NCI-H2029 (cell line): ENCODE results near the gene RNF41.
"Not testable (repeated sequence)": the region's sequence is repeated elsewhere in the genome, so short reads cannot be mapped to it uniquely, and the experiment has no call there.

ENCODE experiments used
- DNase-seq: peaks from one replicate; lab custom pipeline; 2025; lab: John Stamatoyannopoulos, UW

RNF41 gene

DNA sequence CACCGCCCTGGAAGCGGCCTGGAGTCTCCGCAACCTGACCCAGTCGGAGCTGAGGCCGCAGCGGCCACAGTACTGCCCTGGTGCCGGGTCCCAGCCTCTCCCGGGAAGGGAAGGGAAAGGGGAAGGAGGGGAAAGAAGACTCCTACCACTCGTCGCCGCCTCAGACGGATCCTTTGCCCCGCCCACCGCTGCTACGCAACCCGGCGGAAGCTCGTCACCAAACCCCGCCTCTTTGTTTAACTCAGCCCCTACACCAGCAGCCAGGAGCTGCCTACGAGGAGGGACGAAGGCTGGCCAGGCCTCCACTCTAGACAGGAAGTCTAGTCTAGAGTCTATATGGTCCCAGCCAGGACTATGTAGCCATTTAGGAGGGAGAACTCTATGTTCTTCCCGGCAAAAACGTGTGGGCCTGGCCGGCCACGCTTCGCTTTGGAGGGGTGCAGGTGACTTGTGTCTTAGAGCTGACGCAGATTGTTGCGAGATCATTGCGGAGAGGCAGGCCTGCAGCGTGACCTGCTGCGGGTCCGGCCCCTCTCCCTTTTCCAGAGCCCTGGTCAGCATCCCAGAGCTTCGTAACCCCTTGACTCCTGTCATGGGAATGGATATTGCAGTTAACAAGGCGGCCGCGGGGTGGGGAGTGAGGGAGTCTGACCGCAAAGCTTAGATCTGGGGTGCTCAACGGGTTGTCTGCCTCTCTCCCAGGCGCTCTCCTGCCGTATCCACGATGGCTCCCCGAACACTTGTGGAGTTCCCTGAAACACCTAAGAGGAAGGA, at the start of gene RNF41:
RNF41 (minus strand) TSS at position 166 of the 774 bp plus-strand sequence. CDS start 7,875 bp downstream, outside the sequence.
- DNase-seq: peak; percentile 97

DNA sequence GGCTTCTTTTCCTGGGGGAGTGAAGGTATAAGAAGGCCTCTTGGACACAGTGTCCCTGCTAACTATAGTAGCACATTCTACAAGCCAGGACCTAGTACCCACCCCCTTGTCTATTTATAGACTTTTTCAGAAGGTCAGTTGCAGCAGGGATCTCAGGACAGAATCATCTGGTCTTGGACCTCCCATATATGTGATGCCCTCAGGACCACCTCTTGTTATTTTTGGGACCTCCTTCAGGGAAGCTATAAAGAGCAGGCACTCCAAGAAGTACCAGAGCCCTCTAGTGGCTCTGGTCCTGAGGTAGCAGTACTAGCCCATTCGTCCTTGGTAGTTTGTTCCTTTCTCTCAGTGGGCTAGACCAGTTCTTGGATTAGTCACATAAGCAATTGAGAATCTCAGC, 49.3 kb upstream of the RNF41 start:
- DNase-seq: no peak

DNA sequence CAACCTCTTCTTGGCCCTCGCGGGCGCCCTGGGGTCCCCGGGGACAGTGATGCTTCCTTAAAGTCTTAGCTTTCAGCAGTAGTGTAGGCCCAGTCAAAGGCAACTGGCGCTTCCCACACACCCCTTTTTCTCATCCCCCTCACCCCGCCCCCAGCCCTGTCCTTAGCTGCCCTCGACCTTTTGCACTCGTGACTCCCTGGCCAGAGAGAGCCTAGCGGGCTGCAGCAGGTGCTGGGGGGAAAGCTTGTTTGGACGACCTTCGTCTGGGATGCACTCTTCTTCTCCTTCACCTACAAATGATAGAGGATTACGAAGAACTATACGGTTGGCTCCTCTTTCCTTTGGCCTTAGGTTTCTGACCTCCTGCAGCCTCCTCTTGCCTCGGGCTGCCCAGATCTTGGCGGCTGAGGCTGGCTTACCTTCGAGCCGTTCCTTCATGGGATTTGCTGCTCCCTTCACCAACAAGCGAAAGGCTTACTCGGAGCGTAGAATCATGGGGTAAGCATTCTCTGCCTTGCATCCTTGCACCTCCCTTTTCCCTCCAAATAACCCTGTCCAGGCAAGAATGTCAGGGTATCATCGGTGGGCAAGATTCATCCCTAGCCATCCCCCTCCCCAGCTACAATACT, 45.8 kb upstream of the RNF41 start:
- no peak for DNase-seq

DNA sequence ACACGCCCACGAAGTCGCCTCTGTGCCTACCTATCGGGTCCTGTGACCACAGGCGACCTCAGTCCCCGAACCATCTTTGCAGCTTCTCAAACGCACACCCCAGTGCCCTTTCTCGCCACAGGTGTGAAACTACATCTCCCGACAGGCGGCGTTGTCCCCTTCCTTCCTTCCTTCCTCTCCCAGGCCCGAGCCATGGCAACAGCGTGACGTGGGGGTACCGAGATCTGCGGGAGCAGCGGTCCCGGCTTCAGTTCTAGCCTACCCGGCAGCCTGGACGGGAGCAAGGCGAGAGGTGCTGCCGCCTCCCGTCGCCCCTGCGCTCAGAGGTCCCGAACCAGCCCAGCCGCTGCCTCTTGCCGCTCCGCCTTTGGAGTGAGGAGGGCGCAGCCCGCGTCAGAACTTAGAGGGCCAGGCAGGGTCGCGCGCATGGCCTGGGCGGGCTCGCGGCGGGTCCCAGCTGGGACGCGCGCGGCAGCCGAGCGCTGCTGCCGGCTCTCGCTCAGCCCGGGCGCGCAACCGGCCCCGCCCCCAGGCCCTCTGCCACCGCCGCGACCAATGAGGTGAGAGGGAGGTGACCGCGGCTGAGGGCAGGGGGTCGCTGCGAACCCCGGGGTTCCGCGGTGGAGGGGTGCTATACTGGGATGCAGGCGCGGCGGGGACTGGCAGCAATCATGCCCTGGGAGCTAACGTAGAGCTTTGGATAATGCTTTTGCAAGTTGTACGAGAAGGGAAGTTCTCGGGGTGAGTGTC, 45.1 kb upstream of the RNF41 start, which contains the start of gene COQ10A:
COQ10A (plus strand) TSS at position 250 of the 750 bp plus-strand sequence; CDS start at position 427, 177 bp downstream.
- DNase-seq: peak; percentile 80

DNA sequence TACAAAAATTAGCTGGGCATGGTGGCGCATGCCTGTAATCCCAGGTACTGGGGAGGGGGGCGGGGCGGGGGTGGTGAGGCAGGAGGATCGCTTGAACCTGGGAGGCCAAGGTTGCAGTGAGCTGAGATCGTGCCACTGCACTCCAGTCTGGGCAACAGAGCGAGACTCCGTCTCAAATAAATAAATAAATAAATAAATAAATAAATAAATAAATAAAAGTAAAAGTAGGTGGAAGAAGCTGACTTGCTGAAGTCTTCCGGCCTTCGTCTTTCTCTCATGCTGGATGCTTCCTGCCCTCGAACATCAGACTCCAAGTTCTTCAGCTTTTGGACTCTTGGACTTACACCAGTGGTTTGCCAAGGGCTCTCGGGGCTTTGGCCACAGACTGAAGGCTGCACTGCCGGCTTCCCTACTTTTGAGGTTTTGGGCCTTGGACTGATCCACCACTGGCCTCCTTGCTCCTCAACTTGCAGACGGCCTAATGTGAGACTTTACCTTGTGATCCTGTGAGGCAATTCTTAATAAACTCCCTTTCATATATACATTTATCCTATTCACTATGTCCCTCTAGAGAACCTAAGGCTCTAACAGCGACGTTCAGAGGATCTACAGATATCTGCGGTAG, 44.5 kb upstream of the RNF41 start:
- DNase-seq: not testable (repeated sequence)

DNA sequence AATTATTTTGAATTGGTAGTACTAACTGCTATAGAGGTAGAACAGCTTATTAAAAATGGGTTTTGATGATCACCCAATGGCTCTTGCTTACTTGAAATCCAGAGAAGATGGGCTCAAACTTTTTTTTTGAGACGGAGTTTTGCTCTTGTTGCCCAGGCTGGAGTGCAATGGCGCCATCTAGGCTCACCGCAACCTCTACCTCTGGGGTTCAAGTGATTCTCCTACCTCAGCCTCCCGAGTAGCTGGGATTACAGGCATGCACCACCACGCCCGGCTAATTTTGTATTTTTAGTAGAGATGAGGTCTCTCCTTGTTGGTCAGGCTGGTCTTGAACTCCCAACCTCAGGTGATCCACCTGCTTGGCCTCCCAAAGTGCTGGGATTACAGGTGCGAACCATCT, 41.2 kb upstream of the RNF41 start:
- not testable (repeated sequence) for DNase-seq

DNA sequence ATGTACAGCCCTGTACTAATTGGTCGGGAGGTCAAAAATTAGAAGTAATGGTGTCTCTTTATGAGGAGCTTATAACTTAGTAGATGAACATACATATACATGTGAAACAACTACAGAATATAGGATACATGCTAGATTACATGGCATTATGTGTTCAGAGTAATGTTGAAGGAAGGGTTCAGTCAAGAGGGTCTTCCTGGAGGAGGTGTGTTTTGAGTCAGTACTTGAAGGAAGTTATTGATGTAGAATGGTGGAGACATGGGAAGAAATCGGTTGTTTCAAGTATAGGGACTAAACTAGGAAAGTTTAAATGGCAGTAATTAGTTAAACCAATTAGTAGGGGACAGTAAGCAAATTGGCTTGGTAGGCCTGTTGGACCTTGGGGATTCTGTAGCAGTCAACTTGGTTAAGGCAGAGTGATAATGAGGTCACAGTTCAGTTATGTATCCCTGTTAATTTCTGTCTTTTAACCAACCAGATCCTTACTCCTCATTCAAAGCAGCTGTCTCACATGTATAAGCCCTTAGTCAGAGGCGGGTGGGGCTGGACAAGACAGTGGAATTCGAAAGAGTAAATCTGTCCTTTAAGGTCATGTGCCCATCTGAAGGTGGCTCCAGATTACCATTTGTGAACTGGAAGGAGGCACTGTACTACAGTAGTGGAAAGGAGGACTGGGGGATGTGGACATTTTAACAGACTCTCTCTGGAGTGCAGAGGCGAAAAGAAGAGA, 39.9 kb upstream of the RNF41 start:
- no peak for DNase-seq

DNA sequence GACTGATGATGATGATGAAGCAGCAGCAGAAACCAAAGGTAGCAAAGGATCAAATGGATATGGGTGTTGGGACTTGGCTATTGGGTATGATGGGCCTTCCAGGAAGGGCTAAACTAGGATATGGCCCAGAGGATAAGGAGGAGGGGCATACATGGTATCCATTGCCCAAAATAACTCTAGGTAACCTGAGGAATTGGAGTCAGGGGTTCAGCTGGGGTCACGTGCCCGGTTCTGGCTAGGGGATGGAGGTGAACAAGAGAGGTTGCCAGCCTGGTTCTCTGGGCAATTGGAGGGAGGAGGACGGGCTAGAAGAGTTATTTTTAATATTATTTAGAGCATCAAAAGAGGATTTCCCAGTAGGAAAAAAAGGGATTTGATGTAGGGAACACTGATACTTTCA, 39.2 kb upstream of the RNF41 start:
- no peak for DNase-seq

DNA sequence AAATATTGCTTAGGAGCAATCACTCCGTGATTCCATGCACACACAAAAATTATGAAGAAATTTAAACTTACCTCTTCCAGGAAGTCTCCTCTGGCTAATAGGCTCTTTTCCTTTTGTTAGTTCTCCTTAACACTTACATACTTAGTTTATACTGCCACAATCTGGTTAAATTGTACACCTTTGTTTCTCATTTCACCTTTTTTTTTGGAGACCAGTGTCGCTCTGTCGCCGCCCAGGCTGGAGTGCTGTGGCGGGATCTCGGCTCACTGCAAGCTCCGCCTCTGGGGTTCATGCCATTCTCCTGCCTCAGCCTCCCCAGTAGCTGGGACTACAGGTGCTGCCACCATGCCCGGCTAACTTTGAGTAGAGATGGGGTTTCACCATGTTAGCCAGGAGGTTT, 38.7 kb upstream of the RNF41 start:
- DNase-seq: no peak

DNA sequence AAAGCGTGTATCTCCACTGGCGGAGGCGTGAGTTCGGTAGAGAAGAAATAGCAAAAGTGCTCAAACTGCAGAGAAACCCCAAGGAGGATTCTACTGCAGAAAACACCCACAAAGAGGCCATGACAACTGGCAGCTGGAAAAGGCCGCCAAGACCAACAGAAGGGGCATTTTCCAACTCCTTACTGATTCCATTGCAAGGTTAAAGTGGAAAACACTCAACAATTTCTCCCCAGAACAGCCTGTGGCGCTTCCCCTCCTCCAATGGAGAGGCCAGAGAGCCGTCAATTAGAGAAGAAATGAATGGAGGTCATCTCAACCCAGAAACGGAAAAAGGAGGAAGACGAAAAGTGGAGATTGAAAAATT, 37.1 kb upstream of the RNF41 start:
- DNase-seq: no peak

DNA sequence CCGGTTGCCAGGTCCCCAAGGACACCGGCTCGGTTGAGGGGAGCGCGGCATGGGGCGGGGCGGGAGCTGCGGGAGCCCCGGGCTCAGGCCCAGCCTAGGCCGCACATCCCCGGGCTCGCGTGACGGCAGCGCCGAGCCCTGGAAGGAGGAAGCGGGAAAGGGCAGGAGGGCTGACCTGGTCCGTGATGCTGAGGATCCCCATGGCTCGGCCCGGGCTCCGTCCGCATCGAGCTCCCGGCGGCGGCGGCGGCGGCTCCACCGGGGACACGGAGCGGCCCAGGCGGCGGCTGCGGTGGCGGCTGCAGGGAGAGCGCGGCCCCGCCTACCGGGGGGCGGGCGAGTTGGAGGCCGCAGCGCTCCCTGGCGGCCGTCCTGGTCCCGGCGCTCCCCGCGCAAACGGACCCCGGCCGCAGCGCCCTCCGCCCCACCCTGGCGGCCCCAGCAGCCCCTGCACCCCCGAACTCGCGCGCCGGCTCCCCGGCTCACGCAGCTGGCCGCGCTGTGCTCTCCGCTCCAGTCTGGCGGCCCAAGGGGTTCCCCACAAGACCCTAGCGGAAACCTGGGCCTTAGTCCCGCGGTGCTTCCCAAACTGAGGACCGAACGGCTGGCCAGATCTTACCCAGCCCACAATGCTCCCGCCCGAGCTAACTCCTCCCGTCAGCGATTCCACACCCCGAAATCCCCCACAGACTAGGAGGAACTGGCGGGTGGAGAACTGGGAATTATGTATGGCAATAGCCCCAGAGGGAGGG, 36.5 kb upstream of the RNF41 start, which contains the start of gene ANKRD52:
ANKRD52 (minus strand) TSS at position 317 of the 752 bp plus-strand sequence; CDS start at position 202, 115 bp downstream.
- peak; percentile 60 for DNase-seq

DNA sequence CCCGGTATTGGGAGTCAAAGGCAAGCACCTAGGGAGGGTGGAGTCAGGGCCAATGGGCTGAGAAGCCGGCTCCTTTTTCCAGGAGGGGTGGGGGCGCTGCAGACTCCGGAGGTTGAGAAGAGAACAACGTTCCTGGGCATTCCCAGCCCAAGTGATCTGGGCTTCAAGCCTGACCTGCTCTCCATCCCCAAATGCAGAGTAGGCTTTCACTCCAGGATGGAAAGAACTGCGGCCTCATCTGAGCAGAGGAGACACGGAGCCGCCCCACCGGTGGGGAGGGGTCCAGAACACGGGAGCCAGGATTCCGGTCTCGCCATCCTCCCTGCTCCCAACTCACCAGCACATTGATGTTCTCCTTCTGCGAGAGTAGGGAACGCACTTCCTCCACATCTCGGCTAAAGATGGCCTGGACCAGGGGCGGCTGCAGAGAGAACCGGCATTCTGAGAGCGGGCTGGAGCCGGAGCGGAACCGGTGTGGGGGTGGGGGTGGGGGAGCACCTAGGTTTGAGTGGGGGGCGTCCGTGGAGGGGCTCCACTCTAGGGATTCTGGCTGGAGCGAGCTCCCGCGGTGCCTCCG, 35.9 kb upstream of the RNF41 start:
- DNase-seq: no peak

DNA sequence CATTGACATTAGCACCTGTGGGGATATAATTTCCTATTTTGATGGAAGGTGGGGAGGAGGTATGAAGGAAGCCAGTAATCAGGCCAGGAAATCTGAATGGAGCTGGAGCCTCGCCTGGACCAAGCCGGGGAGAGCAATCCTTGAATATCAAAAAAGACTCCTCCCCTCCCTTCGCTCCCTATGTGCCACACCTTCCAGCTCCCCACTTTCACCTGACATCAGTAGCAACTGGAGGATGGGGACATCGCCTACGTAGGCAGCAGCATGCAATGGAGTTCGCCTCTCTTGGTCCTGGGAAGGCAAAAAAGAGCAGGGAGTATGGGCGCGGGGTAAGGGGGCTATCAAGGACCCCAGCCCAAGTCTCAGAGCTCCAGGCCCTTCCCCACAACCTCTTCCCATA, 35.3 kb upstream of the RNF41 start:
- DNase-seq: no peak

DNA sequence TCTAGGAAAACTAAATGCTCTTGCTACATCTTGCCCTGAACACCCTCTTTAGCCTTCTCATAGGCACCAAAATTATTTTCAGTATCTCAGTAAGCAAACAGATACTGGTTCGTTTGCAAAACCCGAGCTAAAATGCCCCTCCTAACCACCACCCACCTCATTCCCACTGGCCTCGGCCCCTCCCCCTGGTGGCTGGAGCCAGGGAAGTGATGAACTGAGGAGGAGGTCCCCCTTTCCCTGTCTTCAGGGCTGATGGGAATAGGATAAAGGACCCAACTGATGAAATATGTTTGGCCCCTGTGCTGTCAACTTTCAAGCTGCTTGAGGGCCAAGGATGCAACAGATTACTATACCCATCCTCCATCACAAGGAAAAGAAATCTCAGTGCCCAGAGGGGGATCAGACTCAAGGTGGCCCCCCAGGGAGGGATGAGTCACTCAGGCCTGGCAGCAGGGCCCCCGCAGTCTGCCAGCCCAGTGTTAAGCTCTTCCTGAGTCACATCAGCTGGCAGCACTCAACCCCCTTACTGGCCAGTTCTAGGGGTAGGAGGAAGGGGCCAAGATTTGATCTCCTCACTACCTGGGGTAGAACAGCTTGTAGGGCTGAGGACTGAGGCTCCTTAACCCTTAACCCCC, 34.7 kb upstream of the RNF41 start:
- DNase-seq: no peak

DNA sequence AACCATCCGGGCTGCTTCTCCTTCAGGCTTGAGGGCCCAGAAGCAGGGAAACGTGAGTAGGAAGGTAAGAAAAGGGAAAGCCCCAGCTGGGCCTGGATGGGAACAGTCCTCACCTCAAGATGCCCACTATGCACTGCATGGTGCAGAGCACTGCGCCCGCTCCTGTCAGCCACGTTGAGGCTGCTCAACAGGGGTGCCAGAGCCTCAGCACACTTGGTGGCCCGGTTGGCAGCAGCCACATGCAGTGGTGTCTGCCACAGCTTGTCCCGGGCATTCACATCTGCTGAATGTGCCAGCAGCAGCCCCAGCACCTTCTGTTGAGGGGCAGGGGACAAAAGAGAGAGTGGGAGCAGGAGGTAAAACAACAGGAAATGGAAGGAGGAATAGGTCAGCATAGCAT, 33.9 kb upstream of the RNF41 start:
- no peak for DNase-seq

DNA sequence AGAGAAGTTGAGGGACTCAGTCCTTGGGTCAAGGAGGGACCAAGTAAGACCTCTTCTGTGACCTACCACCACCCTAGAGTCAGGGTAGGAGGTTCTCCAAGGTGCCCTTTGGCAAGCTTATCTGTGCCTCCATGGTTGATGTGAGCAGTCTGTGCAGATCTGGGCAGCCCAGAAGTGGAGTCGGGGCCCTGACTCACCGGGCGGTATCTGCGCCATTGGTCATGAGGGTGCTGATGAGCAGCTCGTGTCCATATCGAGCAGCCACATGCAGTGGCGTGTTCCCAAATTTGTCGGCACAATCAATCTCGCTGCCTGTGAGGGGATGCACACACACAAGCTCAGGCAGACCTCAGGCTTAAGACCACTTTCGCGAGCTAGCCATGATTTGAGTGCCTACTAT, 31.4 kb upstream of the RNF41 start:
- DNase-seq: no peak

DNA sequence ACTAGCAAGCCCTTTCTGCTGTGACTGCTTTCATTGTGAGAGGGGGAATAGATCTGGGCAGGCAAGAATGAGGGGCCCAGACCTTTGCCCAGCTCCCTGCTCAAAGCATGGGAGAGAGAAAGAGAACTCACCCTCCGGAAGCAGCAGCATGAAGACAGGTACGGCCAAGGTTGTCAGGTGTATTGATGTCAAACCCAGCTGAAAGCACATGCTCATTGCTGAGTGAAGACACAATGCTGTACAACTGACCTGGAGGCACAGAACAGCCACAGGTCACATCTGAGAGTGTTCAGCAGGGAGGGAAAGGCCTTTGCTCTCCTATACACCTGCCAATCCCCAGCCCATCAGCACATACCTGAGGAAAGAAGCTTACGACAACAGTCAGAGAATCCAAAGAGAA, 30.9 kb upstream of the RNF41 start:
- DNase-seq: no peak

DNA sequence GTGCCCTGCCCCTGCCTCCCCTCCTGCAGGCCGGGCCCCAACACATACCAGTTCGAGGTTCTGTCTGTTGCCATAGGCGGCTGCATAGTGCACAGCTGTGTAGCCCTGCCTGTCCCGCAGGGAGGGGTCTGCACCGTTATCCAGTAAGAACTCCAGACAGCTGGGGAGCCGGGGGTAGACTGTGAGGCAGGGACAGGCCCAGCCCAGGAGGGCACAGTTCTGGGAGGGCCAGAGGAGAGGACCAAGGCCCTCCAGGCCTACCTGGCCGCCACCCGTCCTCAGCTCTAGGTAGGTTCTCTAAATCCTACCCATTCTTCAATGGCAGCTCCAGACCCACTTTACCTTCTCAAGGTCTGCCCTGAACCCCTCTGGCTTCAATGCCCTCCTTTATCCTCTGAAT, 27.0 kb upstream of the RNF41 start:
- no peak for DNase-seq

DNA sequence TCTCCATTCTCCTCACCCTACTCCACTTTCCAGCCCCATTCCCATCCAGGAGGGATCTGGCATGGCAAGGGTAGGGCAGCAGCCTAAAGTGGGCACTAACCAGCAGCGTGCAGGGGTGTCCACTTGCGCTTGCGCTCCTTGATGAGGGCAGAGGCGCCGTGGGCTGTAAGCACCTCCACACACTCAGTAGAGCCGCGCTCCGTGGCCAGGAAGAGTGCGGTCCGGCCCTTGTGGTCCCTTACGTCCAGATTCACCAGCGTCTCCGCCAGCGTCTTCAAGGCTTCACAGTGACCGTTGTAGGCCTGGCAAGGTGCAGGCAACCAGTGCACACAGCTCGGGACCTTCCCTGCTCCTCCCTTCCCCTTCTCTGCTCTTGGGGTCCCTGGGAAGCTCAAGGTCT, 26.2 kb upstream of the RNF41 start:
- no peak for DNase-seq

DNA sequence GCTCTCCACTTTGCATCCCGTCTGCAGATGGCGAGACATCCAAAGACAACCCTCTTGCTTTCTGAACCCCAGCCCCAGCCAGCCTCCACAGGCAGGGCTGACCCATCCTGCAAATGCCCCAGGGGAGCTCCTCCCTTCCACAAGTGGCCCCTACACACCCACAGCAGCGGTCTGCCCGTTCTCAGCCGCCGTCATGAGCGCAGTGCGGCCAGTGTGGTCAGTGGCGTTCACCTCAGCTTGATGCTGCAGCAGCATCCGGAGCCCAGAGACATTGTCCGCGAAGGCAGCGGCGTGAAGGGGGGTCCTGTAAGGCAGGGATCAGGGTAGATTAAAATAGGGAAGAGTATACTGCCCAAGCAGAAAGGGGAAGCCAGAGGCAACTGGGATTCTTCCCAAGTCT, 22.8 kb upstream of the RNF41 start:
- DNase-seq: no peak
